Psoas muscle (tissue), 8 donors: Measurements from ENCODE around the gene CDK5RAP2. TPM values are rescaled to one million over a fixed set of nuclear protein-coding genes. Genes with fewer than 3 reads are reported as not detected.

Experiments used
- ATAC-seq, 4 donors: fragments of 200-7000 bp; cut with Tn5 transposase; one replicate each; pipeline ENCODE4 v1.9.1; 2020; ENCODE audit warnings: moderate library complexity in 3 of 4, mild to moderate bottlenecking in 2 of 4
- DNase-seq, 2 donors: peaks; one replicate each; pipeline ENCODE4 v3.0.0-alpha.2; 2020
- H3K27ac ChIP-seq: fragments of 200-600 bp; one replicate; pipeline ENCODE4 v1.8.0; 2022
- H3K27me3 ChIP-seq, 3 donors: fragments of 200-600 bp in 1 of 3; one replicate each; pipeline versions ENCODE4 v1.6.1 to v1.8.0; 2013 to 2022; ENCODE audit warnings: low read length in 2 of 3, mild to moderate bottlenecking in 2 of 3, moderate library complexity in 1 of 3; ENCODE audit not compliant: insufficient read depth in 3 of 3
- H3K36me3 ChIP-seq, 2 donors: fragments of 200-600 bp in 1 of 2; one replicate each; pipeline versions ENCODE4 v1.6.1 to v1.8.0; 2013 to 2022; ENCODE audit warnings: low read depth in 1 of 2, mild to moderate bottlenecking in 1 of 2, moderate library complexity in 1 of 2; ENCODE audit not compliant: insufficient read depth in 1 of 2
- H3K4me1 ChIP-seq: fragments of 200-600 bp; one replicate; pipeline ENCODE4 v1.8.0; 2022
- H3K4me3 ChIP-seq: fragments of 200-600 bp; one replicate; pipeline ENCODE4 v1.8.0; 2022; ENCODE audit warnings: mild to moderate bottlenecking
- H3K9me3 ChIP-seq: fragments of 200-600 bp; one replicate; pipeline ENCODE4 v1.8.0; 2022
- WGBS, 3 donors: extraction: QIAGEN DNeasy Blood & Tissue Kit; methylation state at CpG; one replicate each; pipeline versions ENCODE4 v1.1.6 to v1.1.7; 2013; 5-methylcytosine and 5-hydroxymethylcytosine counted together
- intact Hi-C, 2 donors: fragments of 100-400 bp; cut with DNase I; formaldehyde crosslinking; loops; one replicate each; pipeline versions ENCODE4 v1.11.0 to v1.14.2; 2022
- polyA plus RNA-seq, 3 donors: library from polyadenylated mRNA; stranded (reverse); fragments of 200-250 nt; gene quantifications; one replicate each; pipeline ENCODE4 v1.2.3, GENCODE V29; 2013
- total RNA-seq, 4 donors: library from RNA; stranded (reverse); fragmentation: NEBNext Ultra II Directional in 2 of 4; extraction: Animal tissue kit (Norgen Biotek cat#: 25700) in 2 of 4; gene quantifications; one replicate each; pipeline versions ENCODE4 v1.2.1 to v1.2.4, GENCODE V29; 2021 to 2023
- TF ChIP-seq, protein P1 (sequence below): fragments of 200-600 bp; IDR thresholded peaks from one replicate; pipeline ENCODE4 v1.8.0; 2022; ENCODE audit warnings: antibody characterized with exemption
- donor health status: healthy with polysubstance abuse.
- donor health status: DM: no; HTN: no; CAD: no; lungs with moderate emphysema.
- donor health status: Bipolar disorder and iron deficiency.
- donor health status: healthy.
- donor health status: DM: yes; HTN: yes; CAD: no.
- donor health status: DM: no; HTN: no; CAD: no.
- donor health status: DM: no; HTN: no; CAD: no.
- donor health status: DM: yes; HTN: yes; CAD: no.

CDK5RAP2 gene
- total and polyA plus RNA-seq, 7 donors: 26.0 to 95.1 (median 60.3) TPM

DNA sequence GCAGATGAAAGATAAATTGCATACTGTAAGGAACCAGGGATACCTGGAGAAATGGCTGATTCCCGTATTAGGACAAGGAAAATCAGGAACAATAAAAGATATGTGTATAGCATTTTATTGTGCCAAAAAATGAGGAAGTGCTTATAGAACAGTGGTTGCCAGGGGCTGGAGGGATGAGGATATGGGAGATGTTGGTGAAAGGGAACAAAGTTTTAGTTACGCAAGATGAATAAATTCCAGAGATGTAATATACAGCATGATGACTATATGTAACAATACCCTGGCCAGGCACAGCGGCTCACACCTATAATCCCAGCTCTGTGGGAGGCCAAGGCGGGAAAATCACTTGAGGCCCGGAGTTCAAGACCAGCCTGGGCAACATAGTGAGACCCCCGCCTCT lies 101.8 kb downstream of the CDK5RAP2 start:
- peak overlapping the region; percentile 58 for H3K27ac ChIP-seq
- TF ChIP-seq, protein P1, sequence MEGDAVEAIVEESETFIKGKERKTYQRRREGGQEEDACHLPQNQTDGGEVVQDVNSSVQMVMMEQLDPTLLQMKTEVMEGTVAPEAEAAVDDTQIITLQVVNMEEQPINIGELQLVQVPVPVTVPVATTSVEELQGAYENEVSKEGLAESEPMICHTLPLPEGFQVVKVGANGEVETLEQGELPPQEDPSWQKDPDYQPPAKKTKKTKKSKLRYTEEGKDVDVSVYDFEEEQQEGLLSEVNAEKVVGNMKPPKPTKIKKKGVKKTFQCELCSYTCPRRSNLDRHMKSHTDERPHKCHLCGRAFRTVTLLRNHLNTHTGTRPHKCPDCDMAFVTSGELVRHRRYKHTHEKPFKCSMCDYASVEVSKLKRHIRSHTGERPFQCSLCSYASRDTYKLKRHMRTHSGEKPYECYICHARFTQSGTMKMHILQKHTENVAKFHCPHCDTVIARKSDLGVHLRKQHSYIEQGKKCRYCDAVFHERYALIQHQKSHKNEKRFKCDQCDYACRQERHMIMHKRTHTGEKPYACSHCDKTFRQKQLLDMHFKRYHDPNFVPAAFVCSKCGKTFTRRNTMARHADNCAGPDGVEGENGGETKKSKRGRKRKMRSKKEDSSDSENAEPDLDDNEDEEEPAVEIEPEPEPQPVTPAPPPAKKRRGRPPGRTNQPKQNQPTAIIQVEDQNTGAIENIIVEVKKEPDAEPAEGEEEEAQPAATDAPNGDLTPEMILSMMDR: no peak
- DNase-seq: no peak
- no peaks in the 10 kb centered on the region for H3K27me3 ChIP-seq
- intact Hi-C loops: loop anchor here (5.0 kb wide), 3 partner anchors 506 to 921 kb away; no protein-coding TSS in a partner anchor
- H3K4me1 ChIP-seq: peaks cover 37% of the 10 kb centered on the region
- no peak for ATAC-seq
- WGBS, 3 donors: 93 to 98% (median 96%) methylated on average over 6 of the region's 6 CpGs
- H3K36me3 ChIP-seq: peaks cover 0 to 39% of the 10 kb centered on the region in 2 donors
- no peak overlapping the region for H3K4me3 ChIP-seq
- H3K9me3 ChIP-seq: no peaks in the 10 kb centered on the region

DNA sequence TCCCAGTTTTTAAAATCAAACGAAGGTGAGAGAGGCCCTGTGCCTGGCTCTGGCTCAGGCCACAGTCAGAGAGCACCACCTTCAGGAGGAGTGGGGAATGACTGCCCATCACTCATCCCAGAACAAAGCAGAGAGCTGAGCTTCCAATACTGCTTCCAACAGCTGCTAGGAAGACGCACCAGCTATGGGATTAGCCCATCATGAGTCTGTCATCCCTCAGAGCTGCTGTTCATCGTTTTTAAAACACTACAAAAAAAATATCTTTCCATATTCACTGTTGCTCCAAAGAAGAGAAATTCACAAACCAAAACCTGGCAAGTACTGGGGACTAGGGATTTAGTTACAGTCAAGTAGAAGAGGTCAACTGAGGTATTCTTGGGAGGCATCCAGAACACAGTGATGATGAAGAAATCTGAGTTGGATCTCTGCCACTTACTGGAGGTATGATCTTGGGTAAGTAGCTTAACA lies 102.4 kb downstream of the CDK5RAP2 start:
- H3K27ac ChIP-seq: peak overlapping the region; percentile 58
- no peaks in the 10 kb centered on the region for H3K27me3 ChIP-seq
- TF ChIP-seq, protein P1: peak; percentile 97
- H3K4me3 ChIP-seq: no peak overlapping the region
- H3K4me1 ChIP-seq: peaks cover 30% of the 10 kb centered on the region
- WGBS, 3 donors: 9 to 18% (median 9%) methylated on average over 3 of the region's 3 CpGs
- peaks cover 0 to 45% of the 10 kb centered on the region in 2 donors for H3K36me3 ChIP-seq
- no peaks in the 10 kb centered on the region for H3K9me3 ChIP-seq
- peak; percentile 66 to 81 for DNase-seq
- peak; percentile 83 to 90 (median 86) for ATAC-seq
- intact Hi-C loops: loop anchor here (5.0 kb wide), 3 partner anchors 505 to 920 kb away; no protein-coding TSS in a partner anchor

DNA sequence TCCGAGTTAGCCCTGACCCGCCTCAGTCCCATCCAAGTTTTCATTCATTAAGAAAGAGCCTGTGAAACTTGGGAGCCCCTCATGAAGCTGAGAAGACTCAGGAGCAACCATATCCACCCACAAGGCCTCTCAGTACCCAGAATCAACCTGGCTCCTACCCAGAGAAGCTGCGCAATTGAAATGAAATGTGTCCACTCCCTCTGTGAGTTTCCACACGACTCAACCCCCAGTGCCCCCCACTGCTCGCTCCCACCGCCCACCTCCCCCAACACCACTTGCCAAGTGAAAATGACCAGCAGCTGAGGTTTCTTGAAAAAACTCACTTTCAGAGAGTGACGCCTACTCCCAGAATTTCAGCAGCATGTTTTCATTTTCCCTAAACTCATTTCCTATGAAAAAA lies 104.6 kb downstream of the CDK5RAP2 start:
- Histone ChIP-seq H3K9me3 (no peaks in the 10 kb centered on the region), H3K4me3 (no peak overlapping the region), H3K4me1 (peaks cover 18% of the 10 kb centered on the region), H3K27ac (no peak overlapping the region), H3K27me3 (no peaks in the 10 kb centered on the region), H3K36me3 (peaks cover 4 to 64% of the 10 kb centered on the region in 2 donors)
- intact Hi-C loops: loop anchor here (5.0 kb wide), 3 partner anchors 503 to 918 kb away; no protein-coding TSS in a partner anchor
- ATAC-seq (no peak), DNase-seq (peak; percentile 57 to 62)
- TF ChIP-seq, protein P1: no peak
- 74 to 80% (median 77%) methylated on average over 7 of the region's 7 CpGs for WGBS, 3 donors

DNA sequence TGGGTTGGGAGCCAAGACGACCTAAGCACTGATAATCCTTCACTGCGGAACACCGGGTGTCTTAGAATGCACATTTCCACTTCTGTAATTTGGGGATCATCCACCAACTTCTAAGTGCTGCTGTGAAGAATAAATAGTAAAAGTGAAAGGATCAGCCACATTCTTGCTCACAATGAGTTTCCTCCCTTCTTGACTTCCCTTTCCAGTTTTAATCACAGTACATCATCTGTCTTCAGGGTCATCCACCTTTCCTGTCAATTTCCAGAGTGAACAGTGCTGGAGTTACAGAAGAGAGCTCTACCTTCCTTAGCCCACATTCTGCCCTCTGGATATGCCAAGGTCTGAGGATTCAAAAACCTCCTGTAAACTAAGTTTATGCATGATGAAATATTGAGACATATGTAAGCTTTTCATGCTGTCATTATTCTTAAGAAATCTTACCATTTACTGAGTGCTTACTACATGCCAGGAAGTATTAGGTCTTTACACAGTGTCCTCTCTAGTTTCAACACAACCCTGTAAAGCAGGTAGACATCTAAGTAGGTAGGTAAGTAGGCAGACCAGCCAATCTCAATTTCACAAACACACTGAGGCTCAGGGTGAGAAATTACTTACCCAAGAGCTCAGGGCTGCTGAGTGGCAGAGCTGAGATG lies 105.2 kb downstream of the CDK5RAP2 start:
- DNase-seq: no peak
- H3K27ac ChIP-seq: no peak overlapping the region
- no peak for ATAC-seq
- peaks cover 4 to 70% of the 10 kb centered on the region in 2 donors for H3K36me3 ChIP-seq
- no peak overlapping the region for H3K4me3 ChIP-seq
- TF ChIP-seq, protein P1: no peak
- H3K4me1 ChIP-seq: peaks cover 14% of the 10 kb centered on the region
- 40 to 58% (median 51%) methylated on average over 3 of the region's 3 CpGs for WGBS, 3 donors
- no peaks in the 10 kb centered on the region for H3K9me3 ChIP-seq
- intact Hi-C loops: loop anchor here (5.0 kb wide), 3 partner anchors 502 to 917 kb away; no protein-coding TSS in a partner anchor
- H3K27me3 ChIP-seq: no peaks in the 10 kb centered on the region
